ENCODE measurements around the gene FNBP1.

DNA sequence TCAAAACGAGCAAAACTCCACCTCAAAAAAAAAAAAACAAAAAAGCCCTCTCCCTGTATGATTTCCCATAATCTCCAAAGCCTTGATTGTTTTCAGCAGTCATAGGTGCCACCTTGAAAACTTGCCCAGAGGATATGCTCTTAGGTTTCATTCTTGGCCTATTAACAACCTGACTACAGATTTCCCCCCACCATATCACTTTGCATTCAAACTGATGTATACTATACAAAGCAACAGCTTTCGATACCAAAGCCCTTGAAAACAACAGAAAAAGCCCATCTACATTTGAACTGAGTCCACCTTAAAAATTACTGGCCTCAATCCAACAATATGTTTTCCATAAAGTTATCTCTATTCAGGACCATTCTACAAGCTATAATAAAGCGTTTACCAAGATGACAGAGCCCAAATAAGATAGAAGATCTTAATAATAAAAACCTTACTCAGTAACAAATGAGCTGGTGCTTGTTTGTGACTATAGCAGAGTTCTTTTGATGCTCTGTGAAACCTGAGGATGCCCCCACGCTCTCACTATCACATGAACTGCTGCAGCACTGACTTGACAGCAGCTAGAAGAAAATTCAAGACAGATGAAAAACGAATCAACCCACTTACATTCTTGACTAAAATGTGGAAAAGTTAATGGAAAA is 44.4 kb downstream of the FNBP1 start:
- TF ChIP-seq, protein P1, sequence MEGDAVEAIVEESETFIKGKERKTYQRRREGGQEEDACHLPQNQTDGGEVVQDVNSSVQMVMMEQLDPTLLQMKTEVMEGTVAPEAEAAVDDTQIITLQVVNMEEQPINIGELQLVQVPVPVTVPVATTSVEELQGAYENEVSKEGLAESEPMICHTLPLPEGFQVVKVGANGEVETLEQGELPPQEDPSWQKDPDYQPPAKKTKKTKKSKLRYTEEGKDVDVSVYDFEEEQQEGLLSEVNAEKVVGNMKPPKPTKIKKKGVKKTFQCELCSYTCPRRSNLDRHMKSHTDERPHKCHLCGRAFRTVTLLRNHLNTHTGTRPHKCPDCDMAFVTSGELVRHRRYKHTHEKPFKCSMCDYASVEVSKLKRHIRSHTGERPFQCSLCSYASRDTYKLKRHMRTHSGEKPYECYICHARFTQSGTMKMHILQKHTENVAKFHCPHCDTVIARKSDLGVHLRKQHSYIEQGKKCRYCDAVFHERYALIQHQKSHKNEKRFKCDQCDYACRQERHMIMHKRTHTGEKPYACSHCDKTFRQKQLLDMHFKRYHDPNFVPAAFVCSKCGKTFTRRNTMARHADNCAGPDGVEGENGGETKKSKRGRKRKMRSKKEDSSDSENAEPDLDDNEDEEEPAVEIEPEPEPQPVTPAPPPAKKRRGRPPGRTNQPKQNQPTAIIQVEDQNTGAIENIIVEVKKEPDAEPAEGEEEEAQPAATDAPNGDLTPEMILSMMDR (IDR thresholded peaks at IDR 0.05), result no peak
- TF ChIP-seq EP300 (IDR thresholded peaks at IDR 0.05) (no peak), POLR2A (IDR thresholded peaks at IDR 0.05) (no peak), POLR2AphosphoS5 (IDR thresholded peaks at IDR 0.05) (no peak)

Measured in sigmoid colon (tissue), 4 donors.